Colonic mucosa (tissue), 4 donors: ENCODE measurements around the gene RAVER2. TPM values are rescaled to one million over a fixed set of nuclear protein-coding genes. Genes with fewer than 3 reads are reported as not detected.

ENCODE experiments used
- DNase-seq: peaks from one replicate; pipeline ENCODE4 v3.0.0-alpha.2; 2020
- H3K27ac ChIP-seq: fragments of 200-600 bp; one replicate; pipeline ENCODE4 v1.8.0; 2021
- H3K27me3 ChIP-seq: fragments of 200-600 bp; one replicate; pipeline ENCODE4 v1.8.0; 2021
- H3K36me3 ChIP-seq: fragments of 200-600 bp; one replicate; pipeline ENCODE4 v1.8.0; 2021
- H3K4me1 ChIP-seq: fragments of 200-600 bp; one replicate; pipeline ENCODE4 v1.8.0; 2021; ENCODE audit warnings: mild to moderate bottlenecking
- H3K4me3 ChIP-seq: fragments of 200-600 bp; one replicate; pipeline ENCODE4 v1.8.0; 2021
- H3K9ac ChIP-seq, 2 donors: one replicate each; pipeline ENCODE4 v1.7.0; 2013; ENCODE audit warnings: control low read depth in 2 of 2, low read depth in 2 of 2, low read length in 2 of 2
- H3K9me3 ChIP-seq: fragments of 200-600 bp; one replicate; pipeline ENCODE4 v1.8.0; 2021
- intact Hi-C: fragments of 100-400 bp; cut with DNase I; formaldehyde crosslinking; loops from one replicate; pipeline ENCODE4 v1.14.1; 2022
- total RNA-seq, 2 donors: library from RNA; stranded (reverse); fragmentation: NEBNext Ultra II Directional in 1 of 2; extraction: Animal tissue kit (Norgen Biotek cat#: 25700) in 1 of 2; gene quantifications; one replicate each; pipeline ENCODE4 v1.2.1, GENCODE V29; 2021
- TF ChIP-seq, protein P1 (sequence below): fragments of 200-600 bp; IDR thresholded peaks from one replicate; pipeline ENCODE4 v1.8.0; 2022; ENCODE audit warnings: antibody characterized with exemption, mild to moderate bottlenecking
- donor health status: healthy.
- donor health status: DM: no; HTN: no; CAD: no.
- donor health status: DM: no; HTN: no; CAD: no.

The RAVER2 gene
- total RNA-seq, 2 donors from 2014 or later, result 43.0 to 58.6 TPM

- no peaks in the 10 kb centered on the region for H3K27me3 ChIP-seq
- no peak overlapping the region for H3K9ac ChIP-seq
- no peaks in the 10 kb centered on the region for H3K36me3 ChIP-seq
- TF ChIP-seq, protein P1, sequence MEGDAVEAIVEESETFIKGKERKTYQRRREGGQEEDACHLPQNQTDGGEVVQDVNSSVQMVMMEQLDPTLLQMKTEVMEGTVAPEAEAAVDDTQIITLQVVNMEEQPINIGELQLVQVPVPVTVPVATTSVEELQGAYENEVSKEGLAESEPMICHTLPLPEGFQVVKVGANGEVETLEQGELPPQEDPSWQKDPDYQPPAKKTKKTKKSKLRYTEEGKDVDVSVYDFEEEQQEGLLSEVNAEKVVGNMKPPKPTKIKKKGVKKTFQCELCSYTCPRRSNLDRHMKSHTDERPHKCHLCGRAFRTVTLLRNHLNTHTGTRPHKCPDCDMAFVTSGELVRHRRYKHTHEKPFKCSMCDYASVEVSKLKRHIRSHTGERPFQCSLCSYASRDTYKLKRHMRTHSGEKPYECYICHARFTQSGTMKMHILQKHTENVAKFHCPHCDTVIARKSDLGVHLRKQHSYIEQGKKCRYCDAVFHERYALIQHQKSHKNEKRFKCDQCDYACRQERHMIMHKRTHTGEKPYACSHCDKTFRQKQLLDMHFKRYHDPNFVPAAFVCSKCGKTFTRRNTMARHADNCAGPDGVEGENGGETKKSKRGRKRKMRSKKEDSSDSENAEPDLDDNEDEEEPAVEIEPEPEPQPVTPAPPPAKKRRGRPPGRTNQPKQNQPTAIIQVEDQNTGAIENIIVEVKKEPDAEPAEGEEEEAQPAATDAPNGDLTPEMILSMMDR, result no peak
- H3K27ac ChIP-seq, result no peak overlapping the region
- H3K4me1 ChIP-seq, result no peaks in the 10 kb centered on the region
- intact Hi-C loops, result no loop called here
- H3K9me3 ChIP-seq, result no peaks in the 10 kb centered on the region
- H3K4me3 ChIP-seq, result no peak overlapping the region
- no peak for DNase-seq
These were observed 13.4 kb downstream of the RAVER2 start for GRCh38 chr1:64758233-64758632.

DNA sequence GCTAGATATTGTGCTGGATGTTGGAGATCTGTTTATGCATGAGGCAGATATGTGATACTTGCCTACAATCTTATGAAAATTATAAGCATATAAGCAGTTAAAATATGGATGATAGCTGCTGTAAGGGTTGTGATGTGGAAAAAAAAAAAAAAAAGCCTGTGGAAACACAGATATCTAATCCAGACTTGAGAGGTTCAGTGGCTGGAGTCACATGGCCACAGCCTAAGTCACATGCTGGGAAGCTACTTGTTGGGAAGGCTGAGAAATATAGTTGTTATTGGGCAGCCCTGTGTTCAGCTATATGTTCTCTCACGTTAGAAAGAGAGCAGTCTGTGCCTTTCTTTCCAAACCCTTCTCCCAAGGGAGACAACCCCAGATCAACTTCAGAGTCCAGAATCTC is 15.1 kb downstream of the RAVER2 start:
- no peak for DNase-seq
- no peak overlapping the region for H3K27ac ChIP-seq
- intact Hi-C loops, result no loop called here
- H3K27me3 ChIP-seq, result no peaks in the 10 kb centered on the region
- TF ChIP-seq, protein P1, result no peak
- H3K9ac ChIP-seq, result no peak overlapping the region
- no peaks in the 10 kb centered on the region for H3K9me3 ChIP-seq
- no peaks in the 10 kb centered on the region for H3K36me3 ChIP-seq
- H3K4me1 ChIP-seq, result no peaks in the 10 kb centered on the region
- H3K4me3 ChIP-seq, result no peak overlapping the region

GRCh38 chr1:64765012-64765411 is 20.1 kb downstream of the RAVER2 start:
- H3K4me3 ChIP-seq, result no peak overlapping the region
- TF ChIP-seq, protein P1, result no peak
- no peak overlapping the region for H3K9ac ChIP-seq
- no peaks in the 10 kb centered on the region for H3K27me3 ChIP-seq
- intact Hi-C loops, result no loop called here
- no peak overlapping the region for H3K27ac ChIP-seq
- no peaks in the 10 kb centered on the region for H3K36me3 ChIP-seq
- no peaks in the 10 kb centered on the region for H3K4me1 ChIP-seq
- no peak for DNase-seq
- no peaks in the 10 kb centered on the region for H3K9me3 ChIP-seq

DNA sequence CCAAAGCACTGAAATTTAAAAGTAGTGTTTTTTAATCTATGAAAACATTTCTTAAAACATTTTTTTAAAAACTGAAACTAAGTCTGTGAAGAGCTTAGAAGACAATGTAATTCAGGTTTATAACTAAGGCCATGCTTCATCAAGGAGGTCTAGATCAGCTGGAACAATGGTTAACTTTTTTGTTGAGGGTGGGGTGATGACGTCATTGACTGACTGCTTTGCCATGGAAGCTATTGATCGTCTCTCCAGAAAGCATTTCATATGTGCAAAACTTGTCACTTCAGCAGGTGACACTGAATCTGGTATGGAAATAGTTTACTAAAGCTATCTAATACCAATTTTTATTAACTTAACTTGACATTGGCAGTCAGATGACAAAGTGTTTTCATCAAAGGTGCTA is 21.0 kb downstream of the RAVER2 start:
- DNase-seq, result no peak
- Histone ChIP-seq H3K36me3 (no peaks in the 10 kb centered on the region), H3K27ac (no peak overlapping the region), H3K27me3 (no peaks in the 10 kb centered on the region), H3K9me3 (no peaks in the 10 kb centered on the region), H3K9ac (no peak overlapping the region), H3K4me3 (no peak overlapping the region), H3K4me1 (no peaks in the 10 kb centered on the region)
- intact Hi-C loops, result no loop called here
- TF ChIP-seq, protein P1, result no peak

GRCh38 chr1:64766429-64766828 is 21.6 kb downstream of the RAVER2 start:
- no peaks in the 10 kb centered on the region for H3K9me3 ChIP-seq
- intact Hi-C loops, result no loop called here
- TF ChIP-seq, protein P1, result no peak
- no peaks in the 10 kb centered on the region for H3K27me3 ChIP-seq
- no peak for DNase-seq
- H3K27ac ChIP-seq, result no peak overlapping the region
- no peak overlapping the region for H3K9ac ChIP-seq
- no peak overlapping the region for H3K4me3 ChIP-seq
- H3K36me3 ChIP-seq, result no peaks in the 10 kb centered on the region
- no peaks in the 10 kb centered on the region for H3K4me1 ChIP-seq

GRCh38 chr1:64769482-64769881 is 24.6 kb downstream of the RAVER2 start:
- Histone ChIP-seq H3K27me3 (no peaks in the 10 kb centered on the region), H3K4me1 (no peaks in the 10 kb centered on the region), H3K4me3 (no peak overlapping the region), H3K9me3 (no peaks in the 10 kb centered on the region), H3K9ac (no peak overlapping the region), H3K27ac (no peak overlapping the region), H3K36me3 (no peaks in the 10 kb centered on the region)
- intact Hi-C loops, result no loop called here
- no peak for DNase-seq
- TF ChIP-seq, protein P1, result no peak
